Bronchial epithelial cell (primary cell): ENCODE data around the gene SRCIN1. TPM values are rescaled to one million over a fixed set of nuclear protein-coding genes. Genes with fewer than 3 reads are reported as not detected.
"Not testable (repeated sequence)": the region's sequence is repeated elsewhere in the genome, so short reads cannot be mapped to it uniquely, and the experiment has no call there.

Source experiments
- DNase-seq: peaks from one replicate; pipeline ENCODE4 v3.0.0-alpha.2; 2010; ENCODE audit warnings: low read depth
- FAIRE-seq: peaks from 2 replicates; lab custom pipeline; 2011; peaks lifted over from hg19 to GRCh38; lab: Jason Lieb, UNC
- H3K27me3 ChIP-seq: 2 replicates; pipeline ENCODE4 v1.5.1; 2011; ENCODE audit warnings: low read length; ENCODE audit not compliant: control insufficient read depth, insufficient read depth
- H3K36me3 ChIP-seq: 2 replicates; pipeline ENCODE4 v1.5.1; 2011; ENCODE audit warnings: low read length; ENCODE audit not compliant: control insufficient read depth, insufficient read depth
- H3K4me3 ChIP-seq: 2 replicates; pipeline ENCODE4 v1.5.1; 2011; ENCODE audit warnings: mild to moderate bottlenecking, low read depth, low read length, control low read depth
- total RNA-seq: library from RNA; depleted of rRNA; stranded (reverse); fragments of >200 nt; gene quantifications from 2 replicates; pipeline ENCODE4 v1.2.1, GENCODE V29; 2014
- TF ChIP-seq, protein P1 (sequence below): IDR thresholded peaks from 2 replicates; pipeline ENCODE4 v1.5.1; 2011; ENCODE audit warnings: mild to moderate bottlenecking, moderate library complexity, low read length, control low read depth, inconsistent platforms; ENCODE audit not compliant: insufficient read depth, severe bottlenecking

Gene SRCIN1
- total RNA-seq, 1 donor from 2014 or later, result under 0.01 TPM

- peaks cover 18% of the 10 kb centered on the region for H3K36me3 ChIP-seq
- FAIRE-seq, H3K27me3 ChIP-seq, H3K4me3 ChIP-seq: not testable (repeated sequence)
- peak; percentile 32 for DNase-seq
- TF ChIP-seq, protein P1, sequence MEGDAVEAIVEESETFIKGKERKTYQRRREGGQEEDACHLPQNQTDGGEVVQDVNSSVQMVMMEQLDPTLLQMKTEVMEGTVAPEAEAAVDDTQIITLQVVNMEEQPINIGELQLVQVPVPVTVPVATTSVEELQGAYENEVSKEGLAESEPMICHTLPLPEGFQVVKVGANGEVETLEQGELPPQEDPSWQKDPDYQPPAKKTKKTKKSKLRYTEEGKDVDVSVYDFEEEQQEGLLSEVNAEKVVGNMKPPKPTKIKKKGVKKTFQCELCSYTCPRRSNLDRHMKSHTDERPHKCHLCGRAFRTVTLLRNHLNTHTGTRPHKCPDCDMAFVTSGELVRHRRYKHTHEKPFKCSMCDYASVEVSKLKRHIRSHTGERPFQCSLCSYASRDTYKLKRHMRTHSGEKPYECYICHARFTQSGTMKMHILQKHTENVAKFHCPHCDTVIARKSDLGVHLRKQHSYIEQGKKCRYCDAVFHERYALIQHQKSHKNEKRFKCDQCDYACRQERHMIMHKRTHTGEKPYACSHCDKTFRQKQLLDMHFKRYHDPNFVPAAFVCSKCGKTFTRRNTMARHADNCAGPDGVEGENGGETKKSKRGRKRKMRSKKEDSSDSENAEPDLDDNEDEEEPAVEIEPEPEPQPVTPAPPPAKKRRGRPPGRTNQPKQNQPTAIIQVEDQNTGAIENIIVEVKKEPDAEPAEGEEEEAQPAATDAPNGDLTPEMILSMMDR, result peak; percentile 38
Measured at GRCh38 chr17:38482039-38482699, 123.6 kb downstream of the SRCIN1 start.

Other genes with a start within 250 kb of the SRCIN1 start
- 15.8 and 18.1 TPM in 2 replicates for gene ARHGAP23, start 177.5 kb downstream of the SRCIN1 start, total RNA-seq
- gene EPOP, start 69.0 kb upstream of the SRCIN1 start, total RNA-seq, result 2.4 and 4.2 TPM in 2 replicates
- 10.8 and 14.2 TPM in 2 replicates for gene MLLT6, start 99.3 kb upstream of the SRCIN1 start, total RNA-seq
- 2.9 and 4.4 TPM in 2 replicates for gene CISD3, start 124.4 kb upstream of the SRCIN1 start, total RNA-seq
- 1.1 and 2.3 TPM in 2 replicates for gene PCGF2, start 142.4 kb upstream of the SRCIN1 start, total RNA-seq
- gene PSMB3, start 146.8 kb upstream of the SRCIN1 start, total RNA-seq, result 273 and 288 TPM in 2 replicates
- 15.5 and 21.9 TPM in 2 replicates for gene PIP4K2B, start 193.6 kb upstream of the SRCIN1 start, total RNA-seq
- gene CWC25, start 219.4 kb upstream of the SRCIN1 start, total RNA-seq, result 11.6 and 14.3 TPM in 2 replicates
- gene RPL23, start 247.8 kb upstream of the SRCIN1 start, total RNA-seq, result 1,912 and 3,303 TPM in 2 replicates